ENCODE measurements around the gene SGIP1. TPM values are rescaled to one million over a fixed set of nuclear protein-coding genes. Genes with fewer than 3 reads are reported as not detected.

Gene SGIP1
- total RNA-seq, 1 donor from 2014 or later: 34.1 TPM

DNA sequence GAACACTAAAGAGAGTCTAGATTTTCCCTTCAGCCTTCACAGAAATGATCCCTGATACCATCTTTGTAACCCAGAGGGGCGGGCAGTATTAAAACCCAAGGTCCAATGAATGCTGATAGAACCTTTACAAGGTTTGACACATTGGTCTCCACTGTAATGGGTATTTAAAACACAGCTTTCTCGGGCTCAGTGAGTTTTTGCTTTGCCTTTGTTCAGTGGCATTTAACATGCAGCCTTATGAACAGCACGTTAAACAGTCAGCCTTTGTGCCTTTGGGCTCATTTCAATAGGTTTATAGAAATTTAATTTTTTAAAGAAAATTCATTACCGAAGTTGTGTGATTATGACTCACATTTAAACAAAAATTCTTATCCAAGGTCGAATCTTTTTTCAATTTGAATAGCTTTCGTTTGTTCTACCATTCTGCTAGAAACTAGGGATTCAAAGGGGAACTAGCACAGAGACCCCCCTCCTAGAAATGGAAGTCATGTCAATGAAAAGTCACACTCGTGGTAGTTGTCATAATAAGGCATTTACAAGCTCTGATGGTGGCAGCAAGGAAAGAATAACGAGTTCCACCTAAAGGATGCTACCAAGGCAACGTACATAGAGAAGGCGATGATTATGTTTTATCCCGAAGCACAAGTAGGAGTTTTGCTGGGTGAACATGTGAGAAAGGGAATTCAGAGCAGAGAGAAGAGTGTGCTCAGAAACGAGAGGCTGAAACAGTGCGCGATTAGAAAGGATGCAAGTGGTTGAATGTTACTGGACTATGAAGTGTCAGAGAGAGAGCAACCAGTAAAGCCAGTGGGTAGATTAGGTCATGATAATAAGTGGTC, 66.2 kb downstream of the SGIP1 start:
- DNase-seq (ENCODE audit: low read depth in 2 of 2): no peak

DNA sequence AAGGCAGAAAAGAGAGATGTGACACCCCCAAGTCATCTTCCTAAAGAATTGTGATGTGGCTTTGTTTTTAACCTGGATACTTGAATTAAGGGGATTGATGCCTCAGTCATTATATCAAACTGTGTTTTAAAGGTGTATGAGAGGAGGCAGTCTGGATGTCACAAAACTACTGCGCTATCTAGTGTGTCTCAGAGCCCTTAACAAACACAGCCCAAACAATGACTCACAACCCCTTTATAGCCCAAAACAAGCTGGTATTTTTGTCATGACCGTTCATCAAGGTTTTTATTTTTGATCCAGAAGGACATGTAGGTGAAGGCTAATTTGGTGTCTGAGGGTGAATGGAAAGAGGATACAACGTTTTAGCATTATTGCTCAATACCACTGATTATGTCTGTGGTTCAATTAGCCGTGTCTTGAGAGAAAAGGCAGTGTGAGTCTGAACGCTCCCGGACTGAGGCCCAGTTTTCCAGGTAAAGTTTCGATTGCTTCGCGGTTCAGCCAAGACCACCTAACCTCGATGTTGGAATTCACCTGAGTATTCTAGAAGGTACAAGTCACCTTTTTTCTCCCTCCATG, 71.6 kb downstream of the SGIP1 start:
- DNase-seq (ENCODE audit: low read depth in 2 of 2): no peak

DNA sequence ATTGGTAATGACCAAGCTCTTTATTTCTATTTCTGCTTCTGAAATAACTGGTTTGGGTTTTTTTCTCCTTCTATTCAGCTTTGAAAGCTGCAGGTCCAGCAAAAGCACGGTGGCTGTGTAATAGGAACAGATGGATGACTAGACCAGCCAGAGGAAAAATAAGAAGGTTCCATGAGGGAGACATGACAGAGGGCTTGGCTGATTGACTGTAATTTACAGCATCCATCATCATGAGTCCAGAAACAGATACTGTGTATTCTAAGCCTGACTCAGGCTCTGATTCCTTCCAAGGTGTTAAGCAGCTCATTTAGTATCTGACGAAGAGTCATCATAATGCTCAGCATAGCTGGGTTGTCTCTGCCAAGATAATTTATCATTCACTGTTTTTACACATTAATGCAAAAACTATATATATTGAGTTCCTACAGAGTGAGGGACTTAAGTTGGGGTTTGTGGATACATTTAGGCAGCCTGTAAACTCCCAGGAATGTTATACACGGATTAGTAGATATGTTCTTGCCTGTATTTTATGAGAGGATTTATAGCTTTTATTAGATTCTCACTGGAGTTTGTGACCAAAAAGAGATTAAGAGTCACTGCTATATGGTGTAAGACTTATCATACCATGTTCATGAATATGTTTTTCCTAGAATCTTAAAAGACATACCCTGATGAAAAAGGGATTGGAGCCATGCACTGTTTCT, 72.6 kb downstream of the SGIP1 start:
- no peak for DNase-seq (ENCODE audit: low read depth in 2 of 2)

DNA sequence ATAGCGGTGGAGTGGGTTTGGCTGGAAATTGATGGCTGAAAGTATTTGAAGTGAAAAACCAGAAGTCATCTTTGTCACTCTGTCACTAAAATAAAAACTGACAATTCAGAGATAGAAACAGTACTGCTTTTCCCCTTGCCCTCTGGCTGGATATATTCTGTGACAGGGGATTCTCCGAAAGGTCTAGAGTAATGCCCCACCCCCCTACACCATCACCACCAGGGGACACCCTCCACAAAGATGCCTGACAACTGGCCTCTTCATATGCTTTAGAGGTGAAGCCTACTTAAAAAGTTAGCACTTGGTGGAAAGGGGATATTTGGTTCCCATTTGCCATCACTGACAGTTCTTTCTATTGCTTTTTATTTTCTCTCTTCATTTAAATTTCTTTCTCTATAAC, 73.5 kb downstream of the SGIP1 start:
- no peak for DNase-seq (ENCODE audit: low read depth in 2 of 2)

DNA sequence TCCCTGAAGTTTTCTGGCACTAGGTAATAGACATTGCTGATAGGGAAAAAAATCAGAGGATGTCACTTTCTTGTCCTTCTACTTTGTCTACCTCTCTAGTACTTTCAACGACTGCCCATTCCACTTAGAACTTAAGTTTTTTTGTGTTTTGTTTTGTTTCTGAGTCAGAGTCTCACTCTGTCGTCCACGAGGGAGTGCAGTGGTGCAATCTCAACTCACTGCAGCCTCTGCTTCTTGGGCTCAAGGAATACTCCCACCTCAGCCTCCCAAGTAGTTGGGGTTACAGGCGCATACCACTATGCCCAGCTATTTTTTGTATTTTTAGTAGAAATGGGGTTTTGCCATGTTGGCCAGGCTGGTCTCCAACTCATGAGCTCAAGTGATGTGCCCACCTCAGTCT, 79.2 kb downstream of the SGIP1 start:
- no peak for DNase-seq (ENCODE audit: low read depth in 2 of 2)

DNA sequence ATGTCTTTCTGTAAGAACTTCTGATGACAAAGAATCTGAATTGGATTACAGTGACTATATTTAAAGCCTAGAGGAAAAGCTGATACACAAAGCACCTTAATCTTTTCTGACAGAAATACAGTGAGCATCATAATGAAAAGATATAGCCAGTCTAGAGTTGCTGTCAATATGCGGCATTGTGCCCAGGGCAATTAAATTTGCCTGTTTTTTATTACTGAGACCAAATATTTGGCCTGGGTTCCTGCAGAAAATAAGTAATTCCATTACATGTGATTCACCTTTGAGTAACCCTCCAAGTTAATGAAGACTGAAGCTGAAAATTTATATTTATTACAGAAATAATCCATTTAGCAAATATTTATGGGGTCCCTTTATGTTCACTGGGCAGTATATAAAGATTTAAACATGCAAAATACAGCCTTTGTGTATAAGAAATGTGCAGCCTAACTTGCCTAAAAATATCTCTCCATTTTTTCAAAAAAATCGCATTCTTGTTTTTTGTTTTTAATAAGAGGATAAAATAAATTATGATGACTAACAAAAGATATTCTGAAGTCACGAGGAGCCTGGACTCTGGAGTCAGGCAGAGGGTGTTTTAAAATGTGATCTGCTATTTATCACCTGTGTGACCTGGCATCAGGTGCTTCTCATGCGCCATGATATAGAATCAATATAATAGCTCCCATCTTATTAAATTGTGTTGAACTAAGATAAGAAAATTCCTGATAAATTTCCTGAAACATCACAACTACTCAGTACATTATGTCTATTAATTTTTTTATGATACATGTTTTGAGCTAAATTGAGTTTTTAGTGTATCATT, 83.6 kb downstream of the SGIP1 start:
- no peak for DNase-seq (ENCODE audit: low read depth in 2 of 2)

DNA sequence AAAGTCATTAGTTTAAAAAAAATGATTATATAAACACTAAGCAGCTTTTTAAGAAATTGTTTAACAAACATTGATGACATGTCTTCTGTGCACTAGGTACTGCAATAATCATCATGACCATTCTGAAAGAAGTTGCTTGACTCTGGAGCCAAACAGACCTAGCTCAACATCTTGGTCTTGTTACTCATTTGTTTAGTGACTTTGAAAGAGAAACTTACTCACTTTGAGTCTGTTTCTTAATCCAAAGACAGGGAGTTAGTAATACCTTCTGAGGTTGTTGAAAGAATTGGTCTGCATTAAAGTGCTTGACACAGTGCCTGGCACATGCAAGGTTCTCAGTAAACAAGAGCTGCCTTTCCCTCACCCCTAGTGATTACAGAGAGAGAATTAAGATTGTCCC, 84.4 kb downstream of the SGIP1 start:
- DNase-seq (ENCODE audit: low read depth in 2 of 2): no peak

DNA sequence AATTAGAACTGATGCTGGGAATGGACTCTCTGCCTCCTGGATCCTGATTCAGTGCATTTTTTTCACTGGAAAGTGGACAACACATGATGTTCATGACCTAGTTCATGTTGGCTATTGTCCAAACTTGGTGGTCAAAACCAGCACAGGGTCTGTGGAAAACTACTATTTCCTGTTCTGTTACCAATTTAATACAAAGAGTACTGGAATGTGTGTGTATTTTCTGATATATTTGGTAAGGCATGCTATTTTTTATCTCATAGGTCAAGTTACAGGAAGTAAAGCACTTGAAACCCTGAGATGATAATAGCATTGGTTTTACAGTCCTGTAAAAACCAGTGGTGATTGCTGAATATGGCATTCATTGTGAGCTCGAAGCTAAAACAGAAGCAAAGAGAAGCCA, 89.9 kb downstream of the SGIP1 start:
- DNase-seq (ENCODE audit: low read depth in 2 of 2): peak; percentile 90 to 94

DNA sequence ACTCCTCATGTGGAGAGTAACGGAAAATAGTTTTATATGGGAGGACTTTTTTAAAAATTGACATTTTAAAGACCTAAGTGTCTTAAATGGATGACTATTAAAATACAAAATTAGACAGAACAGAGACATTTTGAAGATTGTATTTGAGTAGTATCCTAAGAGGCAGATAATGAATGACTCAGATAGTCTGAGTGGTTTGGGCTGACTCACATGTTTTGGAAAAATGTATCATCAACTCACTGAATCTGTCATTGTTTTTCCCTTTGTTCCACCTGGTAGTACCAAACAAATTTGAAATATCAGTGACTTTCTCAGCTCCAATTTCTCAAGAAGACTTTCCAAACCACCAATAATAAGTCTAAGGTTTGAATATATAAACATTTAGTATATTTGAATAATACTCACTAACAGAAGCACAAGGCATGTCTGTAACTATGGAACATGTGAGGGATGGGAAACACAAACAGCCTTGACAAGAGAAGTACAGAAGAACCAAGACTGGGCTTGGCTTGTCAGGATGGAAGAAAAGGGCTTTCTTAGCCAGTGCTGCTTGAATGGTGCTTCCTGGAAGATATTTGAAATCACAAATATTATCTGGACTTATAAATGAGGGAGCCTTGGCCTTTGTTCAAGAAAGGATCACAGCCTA, 90.6 kb downstream of the SGIP1 start:
- peak; percentile 72 to 79 for DNase-seq (ENCODE audit: low read depth in 2 of 2)

DNA sequence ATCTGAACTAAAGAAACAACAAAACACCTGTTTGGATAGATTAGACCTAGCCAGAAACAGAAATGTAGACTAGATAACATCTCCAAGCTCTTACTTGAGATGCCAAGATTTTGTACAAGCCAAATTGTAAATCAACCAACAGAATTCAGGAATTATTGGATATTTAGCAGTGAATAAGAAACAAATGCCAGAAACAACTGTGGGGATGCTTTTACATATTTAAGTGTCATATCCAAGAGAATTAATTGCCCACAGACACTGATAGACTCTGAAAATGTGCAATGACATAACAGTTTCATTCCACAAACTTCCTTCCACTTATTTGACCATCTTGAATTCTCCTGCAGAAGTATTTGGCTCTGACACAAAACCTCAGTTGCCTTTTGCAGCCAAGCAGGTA, 92.3 kb downstream of the SGIP1 start:
- no peak for DNase-seq (ENCODE audit: low read depth in 2 of 2)

DNA sequence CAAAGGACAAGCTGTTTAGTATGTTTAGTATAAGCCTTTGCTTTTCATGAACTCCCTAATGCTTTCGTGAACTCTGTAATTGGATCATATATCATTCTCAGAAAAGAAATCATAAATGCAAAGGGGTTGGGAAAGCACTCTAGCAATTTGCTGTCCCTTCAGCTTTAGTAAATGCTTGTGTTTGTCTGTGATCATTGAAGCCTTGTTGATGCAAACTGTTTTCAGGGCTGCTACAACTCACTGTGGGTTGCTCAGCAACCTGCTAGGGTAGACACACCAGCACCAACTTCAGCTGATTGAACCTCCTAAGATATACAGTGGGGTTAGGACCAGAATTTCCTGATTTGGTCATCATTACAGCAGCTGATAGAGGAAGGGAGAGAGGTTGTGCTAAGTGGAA, 95.0 kb downstream of the SGIP1 start:
- no peak for DNase-seq (ENCODE audit: low read depth in 2 of 2)

DNA sequence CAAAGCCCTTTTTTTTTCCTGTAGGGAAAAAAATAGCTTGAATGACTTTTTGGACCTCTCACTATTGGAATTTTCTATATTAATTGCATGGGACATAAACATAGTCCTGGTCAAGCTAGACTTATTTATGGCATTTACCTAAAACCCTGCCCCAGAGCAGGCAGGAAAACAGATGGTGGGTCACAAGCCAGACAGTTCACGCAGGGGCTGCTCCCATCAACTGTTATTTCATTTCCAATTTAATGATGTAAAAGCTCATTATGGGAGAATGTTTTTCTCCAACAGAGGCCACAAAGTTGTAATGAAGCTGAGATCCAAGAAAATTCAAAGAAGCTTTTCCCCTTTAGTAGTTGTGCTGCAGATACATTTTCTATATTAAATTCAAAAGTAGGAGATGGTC, 99.2 kb downstream of the SGIP1 start:
- DNase-seq (ENCODE audit: low read depth in 2 of 2): peak in 1 of 2 donors; percentile 52

DNA sequence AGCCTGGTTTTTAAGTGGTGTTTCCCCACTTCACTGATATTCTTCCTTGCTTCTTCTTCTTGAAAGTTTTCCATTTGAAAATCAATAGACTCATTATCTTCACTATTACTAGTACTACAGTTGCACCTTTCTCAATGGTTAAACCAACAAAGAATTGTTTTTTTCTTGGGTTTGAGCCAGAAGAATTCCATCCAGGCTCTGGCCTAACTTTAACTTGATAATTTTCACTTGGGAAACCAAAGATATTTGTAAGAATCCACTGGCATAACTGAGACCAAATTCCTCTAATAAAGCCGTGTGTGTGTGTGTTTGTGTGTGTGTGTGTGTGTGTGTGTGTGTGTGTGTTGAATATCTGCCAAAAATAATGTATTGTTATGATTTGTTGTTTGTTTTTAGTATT, 103.2 kb downstream of the SGIP1 start:
- peak in 1 of 2 donors; percentile 10 for DNase-seq (ENCODE audit: low read depth in 2 of 2)

DNA sequence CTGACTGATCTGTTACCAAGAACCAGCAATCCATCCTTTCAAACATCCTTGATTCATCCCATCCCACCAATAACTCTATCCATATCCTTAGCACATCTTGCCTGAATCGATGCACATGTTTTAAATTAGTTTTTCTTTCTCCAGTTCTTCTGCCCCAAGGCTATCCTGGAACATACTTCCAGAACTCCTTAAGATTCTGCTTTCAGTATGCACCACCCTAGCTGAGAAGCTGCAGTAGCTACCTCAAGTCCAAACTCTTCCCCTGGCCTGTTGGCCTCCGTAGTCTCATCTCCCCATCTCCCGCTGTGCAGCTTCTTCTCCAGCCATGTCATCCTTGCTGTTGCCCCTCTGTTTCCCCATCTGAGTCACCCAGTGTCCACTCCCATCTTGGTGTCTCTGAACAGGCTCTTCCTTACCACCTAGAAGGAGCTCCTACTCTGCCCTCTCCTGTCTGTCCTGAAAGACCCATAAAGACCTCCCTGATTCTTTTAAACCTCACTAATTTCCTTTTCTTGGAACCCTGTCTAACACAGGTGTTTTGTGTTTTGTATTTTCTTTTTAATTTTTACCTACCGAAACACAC, 108.0 kb downstream of the SGIP1 start:
- no peak for DNase-seq (ENCODE audit: low read depth in 2 of 2)

DNA sequence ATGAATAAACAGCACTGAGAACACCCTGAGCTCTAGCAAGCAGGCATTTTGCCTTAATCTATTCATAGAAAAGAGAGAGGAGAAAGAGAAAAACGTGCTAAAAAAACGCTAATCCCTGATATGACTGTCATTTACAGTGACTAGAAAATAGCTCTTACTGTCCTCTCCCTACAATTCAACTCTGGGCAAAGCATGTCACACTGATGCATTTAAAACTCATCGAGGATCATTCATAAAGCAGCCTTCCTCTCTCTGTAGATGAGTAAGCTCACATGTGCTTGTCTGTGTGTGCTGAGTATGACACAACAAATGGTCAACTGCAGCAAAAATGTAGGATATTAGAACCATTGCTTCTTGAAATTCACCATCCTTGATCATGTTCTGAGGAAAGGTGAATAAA, 109.0 kb downstream of the SGIP1 start:
- DNase-seq (ENCODE audit: low read depth in 2 of 2): no peak

DNA sequence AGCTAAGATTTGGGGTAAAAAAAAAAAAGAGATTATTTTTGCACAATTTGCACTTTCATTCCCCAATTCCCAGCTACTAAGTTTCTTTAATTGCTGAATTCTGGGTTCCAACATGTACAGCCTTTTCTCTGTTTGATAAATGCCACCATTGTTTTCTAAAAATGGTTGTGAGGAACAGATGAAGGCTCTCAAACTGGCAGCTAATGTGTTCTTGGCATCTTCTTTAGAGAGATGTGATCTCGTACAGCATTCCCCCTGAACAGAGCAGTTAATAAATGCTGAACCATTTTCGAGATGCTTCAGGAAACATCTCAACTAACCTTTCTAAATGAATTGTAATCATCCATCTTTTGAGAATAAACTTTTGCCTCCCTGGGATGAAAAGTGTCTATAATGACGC, 110.4 kb downstream of the SGIP1 start:
- no peak for DNase-seq (ENCODE audit: low read depth in 2 of 2)

DNA sequence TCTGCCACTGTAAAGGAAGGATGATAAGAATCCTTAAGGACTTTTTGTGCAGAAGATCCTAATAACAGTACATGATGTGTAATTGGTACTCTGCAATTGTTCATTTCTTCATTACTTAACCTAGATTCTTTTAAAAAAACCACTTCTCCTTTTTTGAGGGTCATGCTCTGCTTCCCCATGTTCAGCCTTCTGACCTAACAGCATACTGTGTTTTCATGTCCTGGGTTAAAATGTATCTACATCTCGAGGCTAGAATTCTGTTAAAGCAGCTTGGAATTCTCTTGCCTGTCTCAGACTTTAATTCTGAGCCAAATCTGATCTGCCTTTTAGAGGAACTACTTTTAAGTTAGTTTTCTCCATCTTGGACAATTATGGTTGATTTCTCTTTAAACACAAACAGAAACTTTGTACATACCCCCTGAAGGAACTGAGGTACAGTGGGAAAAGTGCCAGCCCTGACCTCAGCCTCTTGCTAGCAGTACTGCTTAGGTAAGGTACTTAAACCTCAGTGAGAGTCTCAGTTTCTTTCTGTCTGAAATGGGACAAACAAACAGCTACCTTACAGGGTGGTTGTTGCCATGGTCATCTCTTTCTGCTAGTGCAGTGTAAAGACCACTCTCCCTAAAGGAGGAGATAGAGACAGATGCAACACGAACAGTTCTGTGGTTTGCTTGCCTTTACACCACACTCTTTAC, 115.1 kb downstream of the SGIP1 start:
- no peak for DNase-seq (ENCODE audit: low read depth in 2 of 2)

DNA sequence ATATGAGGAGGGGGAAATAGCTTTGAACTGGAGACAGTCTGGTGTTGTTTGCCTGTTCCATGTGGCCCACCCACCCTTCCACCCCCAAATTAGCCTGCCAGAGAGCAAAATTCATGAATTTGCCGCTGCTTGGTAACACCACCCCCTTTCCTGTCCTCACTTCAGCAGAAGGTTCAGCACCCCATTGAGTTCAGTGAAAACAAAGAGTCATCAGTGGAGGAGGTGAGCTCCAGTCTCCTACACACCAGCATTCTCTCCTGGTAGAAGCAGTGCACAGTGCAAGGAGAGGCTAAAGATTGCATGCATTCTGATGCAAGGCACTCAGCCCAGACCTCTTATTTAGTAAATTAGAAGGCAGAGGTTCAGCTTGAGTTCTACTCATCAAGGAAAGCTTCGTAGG, 118.6 kb downstream of the SGIP1 start:
- DNase-seq (ENCODE audit: low read depth in 2 of 2): no peak

DNA sequence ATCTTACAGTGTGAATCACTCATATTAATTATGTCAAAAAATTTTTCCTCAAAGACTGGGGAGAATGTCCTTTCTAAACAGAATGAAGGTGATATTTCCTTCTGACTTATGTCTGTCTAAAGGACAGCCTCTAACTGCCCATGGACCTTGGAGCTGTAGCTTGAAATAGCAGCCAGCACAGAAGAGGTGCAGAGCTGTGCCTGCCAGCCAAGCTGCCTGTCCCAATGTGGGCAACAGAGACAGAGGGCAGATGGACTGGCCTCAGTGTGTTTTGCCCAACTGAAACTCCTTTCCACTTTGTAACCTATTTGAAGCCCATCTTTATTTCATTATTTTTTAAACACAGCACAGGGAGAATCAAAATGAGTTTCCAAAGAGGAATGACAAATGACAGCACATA, 120.7 kb downstream of the SGIP1 start:
- no peak for DNase-seq (ENCODE audit: low read depth in 2 of 2)

DNA sequence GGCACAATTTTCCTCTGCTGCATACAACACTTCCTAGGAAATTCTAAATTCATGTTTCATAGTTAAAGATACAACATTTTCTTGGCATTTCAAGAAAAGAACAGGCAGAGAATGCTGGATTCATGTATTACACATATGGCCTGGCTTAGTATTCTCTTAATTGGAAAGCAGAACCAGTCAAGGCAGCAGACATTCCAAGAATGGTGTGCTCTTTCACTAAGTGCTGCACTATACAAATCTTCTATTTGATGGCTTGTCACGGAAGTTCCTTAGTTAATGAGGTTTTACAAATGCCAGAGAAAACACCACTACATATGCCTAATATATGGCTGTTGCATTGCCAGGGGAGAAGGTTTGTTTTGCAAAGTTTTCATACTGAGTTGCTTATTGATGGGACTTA, 137.5 kb downstream of the SGIP1 start:
- DNase-seq (ENCODE audit: low read depth in 2 of 2): no peak
